Left renal pelvis (tissue), 4 donors: ENCODE measurements around the gene NIPAL4. TPM values are rescaled to one million over a fixed set of nuclear protein-coding genes. Genes with fewer than 3 reads are reported as not detected.
"Not testable (repeated sequence)": the region's sequence is repeated elsewhere in the genome, so short reads cannot be mapped to it uniquely, and the experiment has no call there.

ENCODE experiments used
- DNase-seq, 4 donors: peaks; one replicate each; pipeline ENCODE4 v3.0.0-alpha.2; 2013; ENCODE audit warnings: low read depth in 4 of 4, low spot score in 3 of 4
- polyA plus RNA-seq, 4 donors: library from polyadenylated mRNA; unstranded; fragments of 120-200 nt; gene quantifications; one replicate each; pipeline ENCODE4 v1.2.1, GENCODE V29; 2013; ENCODE audit not compliant: insufficient read length in 4 of 4

Gene NIPAL4
- polyA plus RNA-seq, 4 donors, result 0.07 to 1.8 (median 0.54) TPM

DNA sequence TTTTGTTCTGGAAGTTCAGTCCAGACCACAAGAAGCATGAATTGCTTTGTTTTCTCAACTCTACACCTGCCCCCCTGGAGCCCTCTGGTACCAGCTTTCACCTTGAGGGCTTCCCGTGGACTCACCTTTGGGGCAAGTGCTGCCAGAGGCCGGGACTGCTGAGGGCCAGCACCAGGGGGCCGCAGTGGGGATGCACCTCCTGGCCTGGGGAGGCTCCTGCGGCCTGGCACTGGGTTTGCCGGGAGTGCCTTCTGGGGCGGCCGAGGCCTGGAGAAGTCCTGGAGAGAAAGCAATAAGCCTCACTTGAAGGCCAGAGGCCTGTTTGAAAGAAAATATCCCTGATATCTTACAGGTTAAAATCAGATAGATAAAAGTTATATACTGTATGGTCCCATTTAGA, 21.7 kb downstream of the NIPAL4 start:
- DNase-seq, result no peak

DNA sequence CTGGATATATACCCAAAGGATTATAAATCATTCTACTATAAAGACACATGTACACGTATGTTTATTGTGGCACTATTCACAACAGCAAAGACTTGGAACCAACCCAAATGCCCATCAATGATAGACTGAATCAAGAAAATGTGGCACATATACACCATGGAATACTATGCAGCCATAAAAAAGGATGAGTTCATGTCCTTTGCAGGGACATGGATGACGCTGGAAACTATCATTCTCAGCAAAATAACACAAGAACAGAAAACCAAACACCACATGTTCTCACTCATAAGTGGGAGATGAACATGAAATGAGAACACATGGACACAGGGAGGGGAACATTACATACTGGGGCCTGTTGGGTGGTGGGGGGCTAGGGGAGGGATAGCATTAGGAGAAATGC, 22.7 kb downstream of the NIPAL4 start:
- DNase-seq, result not testable (repeated sequence)

DNA sequence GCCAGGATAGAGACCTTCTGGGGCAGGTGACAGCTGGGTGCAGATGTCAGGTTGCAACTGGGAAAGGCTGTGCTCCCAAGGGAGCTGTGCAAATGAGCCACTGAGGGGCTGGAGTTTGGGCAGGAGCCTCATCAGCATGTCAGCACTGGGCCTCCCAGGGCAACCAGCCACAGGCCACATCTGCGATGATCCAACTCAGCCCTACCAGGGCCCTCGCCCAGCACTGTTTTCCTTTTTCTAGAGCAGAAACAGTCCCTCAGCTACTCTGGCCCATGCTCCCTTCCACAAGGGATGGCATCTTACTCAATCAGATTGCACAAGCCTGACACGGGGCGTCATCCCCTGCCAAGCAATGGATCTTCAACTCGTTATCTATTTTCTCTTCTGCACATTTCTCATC, 24.8 kb downstream of the NIPAL4 start:
- no peak for DNase-seq

DNA sequence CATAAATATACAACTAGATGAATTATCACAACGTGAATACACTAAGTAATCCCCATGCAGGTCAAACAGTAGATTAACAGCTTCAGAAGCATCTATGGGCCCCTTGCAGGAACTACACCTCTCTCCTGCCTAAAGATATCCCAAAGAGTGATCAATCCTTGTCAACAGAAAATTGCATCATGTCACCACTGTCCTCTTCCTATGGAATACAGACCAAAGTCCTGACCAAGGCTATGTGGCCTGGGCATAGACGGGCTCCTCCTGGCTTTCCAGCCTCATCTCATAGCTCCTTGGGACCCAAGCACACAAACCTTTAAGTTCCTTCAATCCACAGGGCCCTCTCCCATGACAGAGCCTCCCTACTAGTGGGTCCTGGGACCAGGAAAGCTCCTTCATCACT, 25.3 kb downstream of the NIPAL4 start:
- DNase-seq, result no peak

DNA sequence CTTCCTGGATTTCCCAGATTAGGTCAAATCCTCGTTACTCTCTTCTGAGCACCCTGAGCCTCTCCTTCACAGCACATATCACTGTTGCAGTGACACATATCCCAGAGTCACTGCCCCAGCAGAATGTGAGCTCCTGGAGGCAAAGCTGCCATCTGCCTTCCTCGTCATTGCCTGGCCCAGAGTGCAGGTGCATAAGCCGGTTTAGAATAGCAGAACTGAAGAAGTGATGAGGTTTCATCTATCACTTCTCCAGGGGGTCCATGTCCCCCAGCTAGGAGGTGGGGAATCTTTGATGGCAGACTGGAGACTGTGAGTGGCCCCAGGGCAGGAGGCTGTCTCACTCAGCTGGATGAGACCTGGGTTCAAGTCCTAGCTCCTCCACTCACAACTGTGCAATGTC, 25.8 kb downstream of the NIPAL4 start:
- no peak for DNase-seq

DNA sequence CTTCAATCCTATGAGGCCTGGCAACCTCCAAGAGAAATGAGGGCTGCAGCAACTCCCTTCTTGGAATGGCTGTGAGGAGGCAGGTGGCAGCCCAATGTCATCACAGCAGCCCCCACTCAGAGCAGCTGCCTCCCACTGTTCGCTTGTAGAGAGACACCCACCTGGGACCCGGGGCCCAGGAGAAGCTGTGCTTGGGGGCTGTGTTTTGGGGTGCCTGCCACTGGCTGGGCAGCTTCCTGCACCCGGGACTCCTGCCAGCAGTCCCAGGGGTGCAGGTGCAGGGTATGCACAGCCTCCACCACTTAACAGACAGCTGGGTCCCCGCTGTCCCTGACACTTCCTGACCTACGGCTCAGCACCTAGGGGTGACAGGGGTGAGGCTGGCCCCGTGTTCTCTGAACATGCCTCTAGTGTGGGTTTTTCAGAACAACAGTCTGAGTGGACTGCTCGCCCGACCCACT, 26.2 kb downstream of the NIPAL4 start:
- no peak for DNase-seq

DNA sequence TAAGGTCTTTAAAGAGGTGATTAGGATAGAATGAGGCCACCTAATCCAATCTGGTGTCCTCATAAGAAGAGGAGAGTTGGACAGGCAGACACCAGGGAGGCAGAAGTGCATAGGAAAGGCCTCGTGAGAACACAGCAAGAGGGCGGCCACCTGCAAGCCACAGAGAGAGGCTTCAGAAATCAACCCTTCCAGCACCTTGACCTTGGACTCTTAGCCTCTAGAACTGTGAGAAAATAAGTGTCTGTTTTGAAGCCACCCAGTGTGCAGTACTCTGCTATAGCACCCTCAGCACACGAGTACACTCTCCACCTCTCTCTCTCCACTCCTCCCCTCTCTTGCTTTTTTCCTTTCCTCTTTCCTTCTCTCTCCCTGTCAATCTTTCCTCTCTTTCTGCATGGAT, 26.8 kb downstream of the NIPAL4 start:
- DNase-seq, result no peak

DNA sequence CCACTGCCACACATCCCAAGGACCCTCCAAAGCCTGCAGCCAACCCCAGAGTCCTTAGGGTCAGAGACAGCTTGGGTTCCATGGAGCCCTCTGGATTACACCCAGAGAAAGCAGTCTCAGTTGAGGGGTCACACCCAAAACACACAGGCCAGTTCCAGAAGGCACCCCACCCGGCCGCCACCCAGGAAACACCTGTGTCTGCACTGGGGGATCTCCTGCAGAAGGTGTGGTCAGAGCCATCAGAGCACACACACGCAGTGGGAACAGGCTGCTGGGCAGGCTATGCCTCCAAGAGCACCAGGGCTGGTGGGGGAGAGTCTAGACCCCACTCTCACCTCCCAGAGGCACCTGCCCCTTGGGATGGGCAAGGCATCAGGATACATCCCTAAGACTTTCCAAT, 27.3 kb downstream of the NIPAL4 start:
- DNase-seq, result no peak

DNA sequence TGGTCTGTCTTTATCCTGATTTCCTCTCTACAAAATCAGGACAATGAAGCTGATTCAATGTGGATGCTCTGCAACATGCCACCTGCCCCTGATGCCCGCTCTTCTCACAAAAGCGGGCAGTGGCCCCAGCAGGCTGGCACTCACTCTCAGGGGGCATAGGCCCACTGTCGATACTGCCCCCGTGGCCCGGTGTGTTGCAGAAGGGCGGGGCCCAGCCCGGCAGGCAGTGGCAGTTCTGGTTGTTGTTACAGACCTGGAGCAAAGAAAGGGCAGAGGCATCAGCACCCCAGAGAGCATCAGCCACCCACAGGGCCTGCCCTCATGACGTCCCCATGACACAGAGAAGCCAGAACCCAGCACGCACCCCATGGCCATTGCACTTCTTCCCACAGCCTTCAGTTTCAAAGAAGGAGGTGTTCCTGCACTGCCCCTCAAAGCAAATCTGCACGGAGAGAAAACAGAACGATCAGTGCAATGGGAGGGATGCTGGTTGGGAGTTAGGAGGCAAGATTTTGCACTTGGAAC, 31.5 kb downstream of the NIPAL4 start:
- no peak for DNase-seq

DNA sequence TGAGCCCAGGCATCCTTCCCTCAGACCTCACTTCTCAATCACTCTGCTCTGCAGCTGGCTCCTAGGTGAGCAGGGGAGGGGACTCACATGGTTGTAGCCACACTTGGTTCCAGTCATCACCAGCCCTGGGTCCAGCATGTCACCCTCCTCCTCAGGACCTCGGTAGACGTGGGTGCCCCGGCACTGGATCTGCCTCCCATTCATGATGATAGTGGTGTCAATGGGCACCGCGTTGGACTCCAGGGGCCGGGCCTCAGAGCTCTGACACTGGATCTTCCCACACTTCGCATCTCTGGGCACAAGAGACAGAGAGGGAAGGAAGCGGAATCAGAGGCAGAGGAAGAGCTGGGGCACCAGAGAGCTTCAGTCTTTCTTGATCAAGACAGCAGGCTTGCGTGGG, 32.9 kb downstream of the NIPAL4 start:
- DNase-seq, result no peak

DNA sequence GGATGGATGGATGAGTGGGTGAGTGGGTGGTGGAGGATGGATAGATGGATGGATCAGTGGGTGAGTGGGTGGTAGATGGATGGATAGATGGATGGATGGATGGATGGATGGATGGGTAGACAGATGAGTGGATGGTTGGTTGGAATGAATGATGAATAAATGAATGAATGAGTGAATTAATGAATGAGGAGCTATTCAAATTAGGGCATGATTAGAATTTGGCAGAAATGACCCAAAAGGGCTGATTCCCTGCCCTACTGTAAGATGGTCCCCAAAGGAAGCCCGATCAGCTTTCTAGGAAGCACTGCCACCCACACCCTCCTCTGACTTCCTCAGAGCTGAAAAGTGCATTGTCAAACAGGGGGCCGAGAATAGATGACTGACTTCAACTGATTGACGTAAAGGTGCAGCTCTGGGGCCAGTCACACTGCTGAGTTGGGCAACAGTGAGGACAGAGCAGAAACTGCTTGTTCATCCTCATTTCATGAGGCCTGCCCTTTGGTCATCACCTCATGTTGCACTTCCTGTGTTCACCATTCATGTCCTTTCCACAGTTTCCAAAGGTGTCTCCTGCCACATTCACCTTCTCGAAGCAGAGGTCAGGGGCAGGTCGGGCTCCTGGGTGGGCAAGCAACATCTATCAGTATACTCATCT, 34.3 kb downstream of the NIPAL4 start:
- DNase-seq, result no peak

DNA sequence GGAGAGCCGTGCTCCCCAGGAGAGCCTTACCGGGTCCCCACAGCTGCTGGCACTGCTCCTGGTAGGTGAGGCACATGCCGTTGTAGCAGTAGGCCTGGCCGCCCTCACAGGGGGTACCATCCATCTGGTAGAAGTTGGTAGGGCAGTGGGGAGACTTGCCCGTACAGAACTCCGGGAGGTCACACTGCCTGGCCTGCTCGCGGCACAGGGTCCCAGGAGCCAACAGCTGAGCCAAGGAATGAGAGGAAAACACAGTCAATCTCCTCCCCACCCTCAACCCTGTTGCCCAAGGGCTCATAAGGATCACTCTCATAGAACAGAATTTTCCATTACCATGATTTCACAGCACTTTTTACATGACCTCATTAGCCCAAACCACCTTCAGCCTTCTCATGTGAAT, 36.9 kb downstream of the NIPAL4 start:
- no peak for DNase-seq

DNA sequence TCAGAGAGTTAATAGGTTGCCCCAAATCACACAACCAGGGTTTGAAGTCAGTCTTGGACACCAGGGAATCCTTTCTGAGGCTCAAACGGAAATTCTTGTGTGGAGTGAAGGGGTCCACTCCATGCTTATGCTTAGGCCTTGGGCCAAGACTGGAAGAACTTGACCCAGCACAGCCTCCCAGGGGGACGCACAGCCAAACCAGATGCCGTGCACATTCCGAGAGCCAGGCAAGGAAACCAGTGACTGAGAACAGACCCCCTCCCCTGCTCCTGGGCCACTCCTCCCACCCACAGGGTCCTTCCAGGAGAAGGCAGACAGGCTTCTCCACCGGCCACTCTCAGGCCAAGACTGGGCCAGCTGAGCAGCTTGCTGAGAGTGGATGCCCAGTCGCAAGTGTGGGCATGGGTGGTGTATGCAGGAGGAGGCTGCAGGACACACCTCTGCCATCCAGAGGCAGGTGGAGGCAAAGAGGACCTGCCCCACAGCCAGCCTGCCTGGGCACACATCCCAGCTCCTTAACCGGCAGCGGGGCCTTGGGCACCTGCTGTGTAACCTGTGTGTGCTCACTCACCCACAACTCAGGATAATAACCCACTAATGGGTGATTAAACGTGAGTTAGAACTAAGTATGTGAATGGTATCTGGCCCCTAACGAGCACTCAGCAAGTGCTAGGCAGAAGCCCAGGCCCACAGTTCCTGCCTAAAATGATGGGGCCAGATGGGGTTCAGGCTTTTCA, 38.0 kb downstream of the NIPAL4 start:
- no peak for DNase-seq

DNA sequence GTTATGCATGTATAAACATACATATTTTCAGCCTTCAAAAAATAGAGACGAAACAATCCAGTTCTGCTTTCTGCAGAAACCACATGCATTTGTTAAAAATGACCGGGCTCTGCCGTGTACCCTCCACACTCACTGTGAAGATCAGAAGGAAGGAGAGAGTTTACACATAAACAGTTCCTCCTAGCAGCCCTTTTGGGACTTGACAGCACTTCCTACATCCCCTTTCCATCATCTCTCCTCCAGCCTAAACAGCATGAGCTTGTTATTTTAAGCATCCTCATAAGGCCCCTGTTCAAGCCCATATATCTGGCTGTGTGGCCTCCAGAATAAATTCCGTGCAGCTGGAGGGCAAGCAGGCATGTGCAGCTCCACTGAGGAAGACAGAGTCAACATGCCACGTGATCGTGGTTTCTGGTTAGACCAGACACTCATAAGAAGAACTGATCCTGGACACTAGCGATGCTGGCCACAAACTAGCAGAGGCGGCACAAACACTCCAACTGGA, 42.2 kb downstream of the NIPAL4 start:
- DNase-seq, result no peak

DNA sequence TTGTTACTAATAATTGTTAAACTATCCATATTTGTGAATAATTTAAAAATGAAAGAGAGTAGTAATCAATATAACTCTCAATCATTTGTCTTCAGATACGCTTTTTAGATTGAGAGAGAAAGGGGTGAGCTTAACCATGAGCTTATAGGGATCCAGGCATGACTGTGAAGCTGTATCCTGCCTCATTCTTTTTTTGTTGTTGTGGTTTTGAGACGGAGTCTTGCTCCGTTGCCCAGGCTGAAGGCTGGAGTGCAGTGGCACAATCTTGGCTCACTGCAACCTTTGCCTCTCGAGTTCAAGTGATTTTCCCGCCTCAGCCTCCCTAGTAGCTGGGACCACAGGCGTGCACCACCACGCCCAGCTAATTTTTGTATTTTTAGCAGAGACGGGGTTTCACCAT, 44.0 kb downstream of the NIPAL4 start:
- DNase-seq, result no peak

DNA sequence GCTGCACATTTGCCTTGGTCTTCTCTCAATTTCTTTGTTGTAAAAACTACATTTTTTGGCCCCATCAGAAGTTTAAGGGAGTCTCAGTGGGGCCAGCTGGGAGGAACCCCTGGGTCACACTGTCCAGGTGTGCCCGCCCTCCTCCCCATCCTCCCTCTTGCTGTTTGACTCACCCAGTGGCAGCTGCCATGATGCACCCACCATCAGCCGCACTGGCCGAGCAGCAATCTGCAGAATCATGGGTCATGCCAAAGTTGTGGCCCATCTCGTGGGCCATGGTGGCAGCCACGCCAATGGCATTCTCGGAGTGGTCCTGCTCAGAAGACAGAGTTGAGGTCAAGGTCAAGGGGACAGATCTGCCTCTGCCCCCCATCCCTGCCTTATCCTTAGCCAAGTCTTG, 45.5 kb downstream of the NIPAL4 start:
- DNase-seq, result no peak

DNA sequence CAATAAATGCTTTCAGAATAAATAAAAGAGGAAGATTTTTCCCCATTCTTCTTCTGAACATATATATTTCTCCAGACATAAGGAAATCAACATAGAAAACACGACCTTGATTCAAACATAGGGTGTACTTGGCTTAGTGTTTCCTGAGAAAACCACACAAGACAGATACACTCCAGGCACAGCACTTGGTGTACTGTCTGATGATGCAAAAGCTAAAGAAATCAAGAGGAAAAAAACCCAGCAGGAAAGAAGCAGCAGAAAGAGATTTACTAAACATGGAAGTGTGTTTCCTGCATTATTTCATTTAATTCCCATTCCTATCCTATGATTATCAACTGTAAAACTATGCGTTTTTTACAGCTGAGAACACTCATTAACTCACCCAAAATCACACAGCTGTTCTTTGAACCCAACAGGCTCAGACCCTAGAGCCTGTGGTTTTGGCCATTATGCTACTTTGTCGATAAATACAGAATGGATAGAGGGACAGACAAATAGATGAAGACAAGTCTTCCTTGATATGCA, 46.1 kb downstream of the NIPAL4 start:
- DNase-seq, result no peak

DNA sequence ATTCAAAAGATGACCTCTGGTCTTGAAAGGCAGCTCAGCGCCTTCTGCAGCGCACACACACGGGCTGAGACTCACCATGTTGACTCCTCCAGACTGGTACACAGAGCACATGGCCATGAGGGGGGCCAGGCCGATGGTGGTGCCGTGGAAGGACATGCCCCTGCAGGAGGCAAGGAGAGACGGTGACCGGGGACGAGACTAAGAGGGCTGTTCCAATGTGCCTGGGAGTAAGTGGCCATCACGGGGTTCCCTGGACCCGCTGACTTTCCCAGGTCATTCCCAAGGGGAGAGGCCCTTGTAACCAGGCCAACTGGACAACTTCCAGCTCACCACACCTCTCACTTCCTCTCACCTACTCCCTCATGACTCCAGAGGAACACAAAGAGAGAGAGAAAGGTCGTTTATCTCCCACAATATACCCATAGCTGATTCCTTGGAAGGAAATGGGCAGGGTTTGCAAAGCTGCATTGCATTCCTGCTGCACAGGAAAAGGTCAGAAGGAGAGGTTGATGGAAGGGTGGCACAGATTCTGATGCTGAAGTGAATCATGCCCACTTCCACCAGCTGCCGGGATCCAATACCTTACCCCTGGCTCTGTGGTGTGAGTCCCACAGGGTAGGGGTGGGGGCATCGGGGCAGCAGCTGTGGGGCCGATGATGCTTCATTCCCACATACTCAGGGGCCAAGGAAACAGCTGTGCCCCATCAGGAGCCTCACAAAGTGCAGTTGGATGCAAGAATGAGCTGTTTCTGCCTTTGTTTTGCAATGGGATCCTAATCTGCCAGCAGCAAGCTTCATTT, 47.2 kb downstream of the NIPAL4 start:
- DNase-seq, result no peak

DNA sequence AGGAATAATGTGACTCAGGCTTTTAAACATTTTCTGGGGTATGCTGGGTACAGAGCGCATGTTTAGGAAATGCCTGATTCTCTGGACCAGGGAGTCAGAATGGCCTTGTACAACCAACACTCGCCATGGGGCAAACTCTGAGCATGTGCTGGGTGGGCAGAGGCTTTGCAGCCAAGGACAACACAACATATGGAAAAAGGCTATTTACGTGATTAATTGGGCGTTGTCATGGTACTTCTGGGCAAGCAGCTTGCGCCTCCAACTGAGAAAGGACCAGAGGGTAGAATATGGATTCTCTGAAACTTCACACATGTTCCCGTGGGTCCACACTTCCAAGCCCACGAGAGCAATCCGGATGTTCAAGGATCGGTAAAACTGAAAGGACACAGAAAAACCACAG, 49.1 kb downstream of the NIPAL4 start:
- DNase-seq, result no peak

DNA sequence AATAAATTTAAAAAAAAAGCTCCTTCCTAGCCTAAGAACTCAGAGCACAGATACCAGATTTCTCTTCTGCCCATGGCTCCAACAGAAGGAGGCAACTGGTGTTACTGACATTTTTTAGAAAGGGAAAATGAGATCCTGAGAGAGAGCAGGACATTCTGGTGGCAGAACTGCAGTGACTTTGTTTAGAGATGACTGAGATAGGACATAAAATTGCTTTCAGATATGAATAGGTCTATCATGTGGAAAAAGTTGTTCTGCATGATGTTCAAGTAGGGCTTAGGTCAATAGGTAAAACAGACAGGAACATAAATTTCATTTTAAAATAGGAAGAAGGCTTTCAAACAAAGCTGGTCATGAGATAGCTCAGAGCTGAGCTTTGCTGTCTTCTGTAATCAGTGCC, 49.6 kb downstream of the NIPAL4 start:
- DNase-seq, result no peak

DNA sequence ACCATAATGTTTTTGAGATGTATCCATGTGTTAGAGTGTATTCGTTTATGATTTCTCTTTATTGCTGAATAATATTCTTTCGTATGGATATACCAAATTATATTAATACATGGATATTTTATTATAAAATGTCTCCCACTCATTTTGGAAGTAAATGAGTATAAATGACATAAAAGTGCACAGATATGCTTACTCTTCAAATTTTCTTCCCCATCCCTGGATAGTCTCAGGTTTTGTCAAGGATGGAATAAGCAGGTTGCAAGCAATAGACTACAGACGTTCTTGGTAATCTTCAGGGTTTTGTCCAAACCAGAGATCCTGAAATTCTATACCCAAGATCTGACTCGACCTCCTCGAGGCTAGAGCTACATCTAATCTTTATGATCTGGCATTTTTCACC, 50.7 kb downstream of the NIPAL4 start:
- no peak for DNase-seq
